ENCODE results near the gene KIAA0232. TPM values are rescaled to one million over a fixed set of nuclear protein-coding genes. Genes with fewer than 3 reads are reported as not detected.

The KIAA0232 gene
- total and polyA plus RNA-seq, 10 of the 15 experiments (the other 5 are each of a cell fraction or from before 2014, with no cell fraction given): 2.8 to 15.1 (median 10.8) TPM

DNA sequence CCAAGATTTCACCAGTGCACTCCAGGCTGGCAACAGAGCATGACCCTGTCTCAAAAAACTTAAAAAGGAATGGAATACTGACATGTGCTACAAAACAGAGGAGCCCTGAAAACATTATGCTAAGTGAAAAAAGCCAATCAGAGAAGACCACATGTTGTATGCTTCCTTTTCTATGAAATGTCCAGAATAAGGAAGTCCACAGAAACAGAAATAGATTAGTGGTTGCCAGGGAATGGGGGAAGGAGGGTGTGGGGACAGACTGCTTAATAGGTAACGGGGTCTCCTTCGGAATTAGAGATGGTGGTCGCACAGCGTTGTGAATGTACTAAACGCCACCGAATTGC lies 30.1 kb upstream of the KIAA0232 start (continued):
- TF ChIP-seq SUPT20H (IDR thresholded peaks at IDR 0.05; ENCODE audit: borderline replicate concordance, control insufficient read depth, low read depth, low read length) (no peak), RFX5 (IDR thresholded peaks at IDR 0.05; ENCODE audit: low read depth, low read length) (no peak), NBN (IDR thresholded peaks at IDR 0.05) (no peak), NR2C2 (IDR thresholded peaks at IDR 0.05; ENCODE audit: borderline replicate concordance, control insufficient read depth, insufficient read length, low read depth) (no peak), DPF2 (IDR thresholded peaks at IDR 0.05) (no peak), HDAC2 (IDR thresholded peaks at IDR 0.05) (no peak)

DNA sequence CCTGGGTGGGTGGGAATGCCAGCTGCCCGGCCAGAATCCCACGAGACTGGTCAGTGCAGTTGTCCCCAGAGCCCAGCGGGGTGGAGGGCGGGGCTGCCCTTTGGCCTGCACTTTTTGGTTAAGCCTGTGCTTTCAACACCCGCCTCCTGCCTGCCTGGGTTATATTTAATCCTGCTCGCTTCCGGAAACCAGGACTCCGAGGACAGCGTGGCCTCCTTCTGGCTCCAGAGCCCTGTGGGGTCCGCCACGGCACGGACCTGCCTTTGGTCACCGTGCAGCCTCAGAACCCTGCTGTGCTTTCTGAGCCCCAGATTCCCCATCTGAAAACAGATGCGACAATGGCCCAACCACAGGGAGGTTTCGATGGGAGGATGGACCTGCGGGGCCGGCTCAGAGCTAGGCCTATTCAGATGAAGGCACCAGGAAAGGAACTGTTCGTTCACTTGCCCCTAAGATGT lies 29.4 kb upstream of the KIAA0232 start:
- H3K4me1 ChIP-seq (ENCODE audit: control insufficient read depth, insufficient read depth, low read length): no peaks in the 10 kb centered on the region
- ChIA-PET CTCF (no interaction called here), SMC1A (ENCODE audit: uncharacterized antibody, unreplicated experiment) (no interaction called here), RAD21 (ENCODE audit: unreplicated experiment) (no interaction called here), POLR2A (no interaction called here)
- H3K4me2 ChIP-seq (ENCODE audit: control insufficient read depth, insufficient read depth): no peak overlapping the region
- H4K20me1 ChIP-seq (ENCODE audit: control insufficient read depth, insufficient read depth): no peaks in the 10 kb centered on the region
- TF ChIP-seq, protein P1, sequence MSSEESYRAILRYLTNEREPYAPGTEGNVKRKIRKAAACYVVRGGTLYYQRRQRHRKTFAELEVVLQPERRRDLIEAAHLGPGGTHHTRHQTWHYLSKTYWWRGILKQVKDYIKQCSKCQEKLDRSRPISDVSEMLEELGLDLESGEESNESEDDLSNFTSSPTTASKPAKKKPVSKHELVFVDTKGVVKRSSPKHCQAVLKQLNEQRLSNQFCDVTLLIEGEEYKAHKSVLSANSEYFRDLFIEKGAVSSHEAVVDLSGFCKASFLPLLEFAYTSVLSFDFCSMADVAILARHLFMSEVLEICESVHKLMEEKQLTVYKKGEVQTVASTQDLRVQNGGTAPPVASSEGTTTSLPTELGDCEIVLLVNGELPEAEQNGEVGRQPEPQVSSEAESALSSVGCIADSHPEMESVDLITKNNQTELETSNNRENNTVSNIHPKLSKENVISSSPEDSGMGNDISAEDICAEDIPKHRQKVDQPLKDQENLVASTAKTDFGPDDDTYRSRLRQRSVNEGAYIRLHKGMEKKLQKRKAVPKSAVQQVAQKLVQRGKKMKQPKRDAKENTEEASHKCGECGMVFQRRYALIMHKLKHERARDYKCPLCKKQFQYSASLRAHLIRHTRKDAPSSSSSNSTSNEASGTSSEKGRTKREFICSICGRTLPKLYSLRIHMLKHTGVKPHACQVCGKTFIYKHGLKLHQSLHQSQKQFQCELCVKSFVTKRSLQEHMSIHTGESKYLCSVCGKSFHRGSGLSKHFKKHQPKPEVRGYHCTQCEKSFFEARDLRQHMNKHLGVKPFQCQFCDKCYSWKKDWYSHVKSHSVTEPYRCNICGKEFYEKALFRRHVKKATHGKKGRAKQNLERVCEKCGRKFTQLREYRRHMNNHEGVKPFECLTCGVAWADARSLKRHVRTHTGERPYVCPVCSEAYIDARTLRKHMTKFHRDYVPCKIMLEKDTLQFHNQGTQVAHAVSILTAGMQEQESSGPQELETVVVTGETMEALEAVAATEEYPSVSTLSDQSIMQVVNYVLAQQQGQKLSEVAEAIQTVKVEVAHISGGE (CRISPR knock-in tag; IDR thresholded peaks at IDR 0.05): no peak
- no peak for TF ChIP-seq JUND (IDR thresholded peaks at IDR 0.05; ENCODE audit: low read depth, low read length)
- TF ChIP-seq NR2C2 (IDR thresholded peaks at IDR 0.05; ENCODE audit: borderline replicate concordance, control insufficient read depth, insufficient read length, low read depth): no peak
- no peak for TF ChIP-seq POU2F2 (IDR thresholded peaks at IDR 0.05; ENCODE audit: borderline replicate concordance, low read depth, low read length)
- no peaks in the 10 kb centered on the region; a peak in 1 of 4 replicates for H3K27me3 ChIP-seq (replicated peaks in 1 of 2; ENCODE audit: control insufficient read depth in 2 of 2, insufficient read depth in 2 of 2, low read length in 1 of 2)
- in situ Hi-C loops (cut with MboI) (no loop called here), intact Hi-C loops (cut with micrococcal nuclease; ENCODE audit: unreplicated experiment) (no loop called here)
- H3K27ac ChIP-seq (ENCODE audit: control insufficient read depth, insufficient read depth): no peak overlapping the region
- FAIRE-seq (no peak), ATAC-seq (no peak), DNase-seq (ENCODE audit: low read depth, low spot score) (no peak)
- no peaks in the 10 kb centered on the region for H3K36me3 ChIP-seq (ENCODE audit: control insufficient read depth in 2 of 2, insufficient read depth in 2 of 2, low read length in 1 of 2)
- H3K79me2 ChIP-seq (ENCODE audit: control insufficient read depth, insufficient read depth, low read length): no peaks in the 10 kb centered on the region
- H3K9me3 ChIP-seq (replicated peaks; ENCODE audit: control insufficient read depth, insufficient read depth, low read length): no peaks in the 10 kb centered on the region
- H3K9ac ChIP-seq (ENCODE audit: control insufficient read depth, insufficient read depth, low read length): no peak overlapping the region
- no peak overlapping the region for H3K4me3 ChIP-seq
- no peak overlapping the region for H2AFZ ChIP-seq (ENCODE audit: control insufficient read depth, low read depth, low read length)
- WGBS (ENCODE audit: insufficient coverage, insufficient replicate concordance, low lambda C conversion rate, missing lambda C conversion rate): 72% methylated on average over 18 of the region's 18 CpGs
- no TSS peak for BruUV-seq (replicated peaks)

All from GM12878 (cell line).